ENCODE data around the gene CIB4. TPM values are rescaled to one million over a fixed set of nuclear protein-coding genes. Genes with fewer than 3 reads are reported as not detected.
A peak's percentile ranks its signal among the peaks of the same experiment; 100 is the strongest.

Gene CIB4
- total and polyA plus RNA-seq, 9 of the 15 experiments (the other 6 are each of a cell fraction or from before 2014, with no cell fraction given), result not detected

- no peak overlapping the region for H2AFZ ChIP-seq (ENCODE audit: low read depth, low read length)
- ChIA-PET CTCF (ENCODE audit: low intra/inter-chr PET ratio) (no interaction called here), POLR2A (no interaction called here)
- H3K79me2 ChIP-seq (ENCODE audit: control insufficient read depth, insufficient read depth, low read length), result no peaks in the 10 kb centered on the region
- 0 out of 4 replicates have a peak overlapping the region, but pooled peaks of 1 of the 2 experiments have one; percentile 24 for H3K9ac ChIP-seq (ENCODE audit: insufficient read depth in 1 of 2, low read depth in 2 of 2, low read length in 2 of 2)
- no peak for FAIRE-seq
- H3K27me3 ChIP-seq (ENCODE audit: control insufficient read depth in 2 of 2, insufficient read depth in 2 of 2, low read length in 2 of 2), result peaks cover 19 to 72% of the 10 kb centered on the region in 2 experiments; a peak in 4 of 5 replicates
- H3K4me1 ChIP-seq (replicated peaks in 1 of 2; ENCODE audit: control insufficient read depth in 2 of 2, insufficient read depth in 2 of 2, low read length in 2 of 2), result peaks cover 5% of the 10 kb centered on the region in 2 experiments; a peak in 3 of 5 replicates
- peaks cover 7% of the 10 kb centered on the region; the same call in 1 of the 2 replicates for H4K20me1 ChIP-seq (replicated peaks; ENCODE audit: control insufficient read depth, insufficient read depth, low read length)
- in situ Hi-C loops (cut with MboI), result no loop called here
- no peaks in the 10 kb centered on the region for H3K36me3 ChIP-seq (ENCODE audit: control insufficient read depth, insufficient read depth, low read length)
- no peak for ATAC-seq
- peak overlapping the region; percentile 14; the same call in 1 of the 2 replicates for H3K4me2 ChIP-seq (ENCODE audit: insufficient read depth, low read length)
- H3K9me1 ChIP-seq (ENCODE audit: control insufficient read depth, insufficient read depth, low read length), result no peaks in the 10 kb centered on the region
- no TSS peak for BruUV-seq (replicated peaks)
- no peak for DNase-seq (ENCODE audit: extremely low read depth in 1 of 4, low spot score in 3 of 4)
- intact Hi-C loops (cut with micrococcal nuclease), result no loop called here
- WGBS (ENCODE audit: insufficient coverage, low coverage, missing lambda C conversion rate), result 11% methylated on average over 13 of the region's 13 CpGs
- H3K4me3 ChIP-seq, result no peak overlapping the region
- peak; percentile 47; the same call in 1 of the 2 replicates for TF ChIP-seq ZBTB17 (CRISPR knock-in tag; IDR thresholded peaks at IDR 0.05)
- no peak for TF ChIP-seq RFX5 (IDR thresholded peaks at IDR 0.05; ENCODE audit: low read depth, low read length)
- 0 out of 2 replicates have a peak, but pooled peaks have one; percentile 6 for TF ChIP-seq FOXJ2 (tag; IDR thresholded peaks at IDR 0.05)
- TF ChIP-seq CREB3 (tag; conservative IDR thresholded peaks at IDR 0.05; ENCODE audit: low read depth), result 0 out of 2 replicates have a peak, but pooled peaks have one; percentile 54
- 0 out of 2 replicates have a peak, but pooled peaks have one; percentile 16 for TF ChIP-seq ZNF134 (CRISPR knock-in tag; conservative IDR thresholded peaks at IDR 0.05)
- TF ChIP-seq ZBTB9 (CRISPR knock-in tag; IDR thresholded peaks at IDR 0.05), result 0 out of 2 replicates have a peak, but pooled peaks have one; percentile 31
- no peak for TF ChIP-seq RUNX1 (IDR thresholded peaks at IDR 0.05; ENCODE audit: low read depth)
- no peak for TF ChIP-seq THRB (CRISPR knock-in tag; conservative IDR thresholded peaks at IDR 0.05)
- no peak overlapping the region for H3K27ac ChIP-seq (ENCODE audit: extremely low read depth, low read depth, low read length)
- H3K9me3 ChIP-seq (replicated peaks; ENCODE audit: control insufficient read depth, insufficient read depth, low read depth, low read length), result no peaks in the 10 kb centered on the region
Observed at GRCh38 chr2:26534865-26535662, 106.1 kb downstream of the CIB4 start.
